Measurements from ENCODE around the gene ATP2A3.

Gene ATP2A3

GRCh38 chr17:3964203-3965117 is at the start of gene ATP2A3:
Gene ATP2A3 (minus strand): TSS chr17:3964437. CDS start chr17:3964291, 146 bp downstream.
- peak; percentile 70 for DNase-seq (ENCODE audit: low spot score)

GRCh38 chr17:4010754-4011153 is 46.5 kb upstream of the ATP2A3 start:
- DNase-seq (ENCODE audit: low spot score) = no peak

- DNase-seq (ENCODE audit: low spot score) = no peak
These were observed 45.0 kb upstream of the ATP2A3 start for GRCh38 chr17:4009186-4009785.

- DNase-seq (ENCODE audit: low spot score) = no peak
These were observed 44.4 kb upstream of the ATP2A3 start for GRCh38 chr17:4008441-4009185.

- DNase-seq (ENCODE audit: low spot score) = no peak
These were observed 43.8 kb upstream of the ATP2A3 start for GRCh38 chr17:4008082-4008435.

- no peak for DNase-seq (ENCODE audit: low spot score)
These were observed 43.3 kb upstream of the ATP2A3 start for GRCh38 chr17:4007346-4008081.

- DNase-seq (ENCODE audit: low spot score) = no peak
These were observed 42.5 kb upstream of the ATP2A3 start for GRCh38 chr17:4006745-4007211.

GRCh38 chr17:4006165-4006589 is 41.9 kb upstream of the ATP2A3 start:
- DNase-seq (ENCODE audit: low spot score) = no peak

- no peak for DNase-seq (ENCODE audit: low spot score)
These were observed 41.3 kb upstream of the ATP2A3 start for GRCh38 chr17:4005296-4006164.

- DNase-seq (ENCODE audit: low spot score) = peak; percentile 48
These were observed 40.5 kb upstream of the ATP2A3 start for GRCh38 chr17:4004517-4005295.

- DNase-seq (ENCODE audit: low spot score) = no peak
These were observed 39.5 kb upstream of the ATP2A3 start for GRCh38 chr17:4003501-4004421.

- no peak for DNase-seq (ENCODE audit: low spot score)
These were observed 38.9 kb upstream of the ATP2A3 start for GRCh38 chr17:4003131-4003500.

- DNase-seq (ENCODE audit: low spot score) = no peak
These were observed 36.9 kb upstream of the ATP2A3 start for GRCh38 chr17:4001048-4001590.

- DNase-seq (ENCODE audit: low spot score) = no peak
These were observed 34.2 kb upstream of the ATP2A3 start for GRCh38 chr17:3998436-3998835.

GRCh38 chr17:3995067-3995466 is 30.8 kb upstream of the ATP2A3 start:
- DNase-seq (ENCODE audit: low spot score) = no peak

GRCh38 chr17:3994221-3994576 is 30.0 kb upstream of the ATP2A3 start:
- DNase-seq (ENCODE audit: low spot score) = no peak

- no peak for DNase-seq (ENCODE audit: low spot score)
These were observed 29.4 kb upstream of the ATP2A3 start for GRCh38 chr17:3993493-3994220.

- no peak for DNase-seq (ENCODE audit: low spot score)
These were observed 28.1 kb upstream of the ATP2A3 start for GRCh38 chr17:3992370-3992769.

Data from activated CD4-positive, alpha-beta T cell treated with anti-CD3 and anti-CD28 coated beads, Interleukin-2, Interleukin-4, amounts not matched to agents 100 ng/mL and 50 ng/mL, durations not matched to agents 16 hours and 8 hours (primary cell).